HG02759 (cell line): ENCODE measurements around the gene FGF3.

Experiments used
- ATAC-seq: cut with Tn5 transposase; IDR thresholded peaks from one replicate; pipeline ENCODE4 v1.9.1; 2021; ENCODE audit warnings: mild to moderate bottlenecking, moderate library complexity; ENCODE audit not compliant: unreplicated experiment

Gene FGF3

DNA sequence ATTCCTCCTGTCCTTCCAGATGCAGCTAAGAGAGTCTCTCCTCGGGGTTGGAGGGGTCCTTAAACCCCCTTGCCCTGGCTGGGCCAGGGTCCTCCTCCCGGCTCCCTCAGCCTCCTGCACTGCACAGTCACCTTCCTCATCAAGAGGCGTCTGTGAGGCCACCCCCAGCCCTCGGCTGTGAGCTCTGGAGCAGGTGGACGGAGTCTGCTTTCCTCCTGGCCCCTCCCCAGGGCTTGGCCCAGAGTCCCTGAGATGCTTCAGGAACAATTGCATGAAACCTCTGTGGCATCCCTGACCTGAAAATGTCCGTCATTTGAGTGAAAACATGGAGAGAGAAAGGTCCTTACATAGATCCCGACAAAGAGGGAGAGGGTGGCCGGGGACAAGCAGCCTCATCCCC lies 6.7 kb upstream of the FGF3 start:
- ATAC-seq: no peak

DNA sequence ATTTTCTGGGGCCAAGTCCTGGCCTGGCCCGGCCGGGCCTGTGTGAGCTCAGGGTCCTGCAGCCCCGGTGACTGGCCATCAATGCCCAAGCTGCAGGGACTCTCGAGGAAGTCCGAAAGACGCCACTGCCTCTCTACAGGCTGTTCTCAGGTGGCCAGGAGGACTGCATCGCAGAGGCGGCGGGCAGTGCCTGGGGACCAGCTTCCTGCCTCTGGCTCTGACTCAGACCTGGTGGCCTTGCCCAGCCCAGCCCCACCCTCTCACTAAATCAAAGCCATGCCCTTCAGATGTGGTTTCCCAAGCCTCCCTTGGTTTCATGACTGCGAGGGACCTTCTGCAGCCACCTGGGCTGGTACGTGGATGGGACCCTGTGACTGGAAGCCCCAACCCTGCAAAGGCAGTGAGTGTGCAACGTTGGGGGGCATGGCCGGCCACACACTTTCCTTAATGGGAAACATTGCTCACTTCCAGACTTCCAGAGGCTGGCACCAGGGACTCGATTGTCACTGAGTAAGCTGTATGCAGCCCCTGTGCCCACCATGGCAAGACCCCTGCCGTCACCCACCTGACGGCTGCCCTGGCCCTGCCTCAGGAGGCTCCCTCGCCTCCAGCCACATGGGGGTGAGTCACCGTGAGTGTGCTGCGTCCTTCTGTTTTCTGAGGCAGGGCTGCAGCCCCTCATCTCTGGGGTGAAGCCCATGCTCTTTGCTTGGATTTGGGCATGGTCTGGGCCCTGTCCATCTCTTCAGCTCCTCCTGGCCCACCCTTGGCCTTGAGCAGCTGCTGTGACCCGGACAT lies 6.0 kb upstream of the FGF3 start:
- no peak for ATAC-seq

DNA sequence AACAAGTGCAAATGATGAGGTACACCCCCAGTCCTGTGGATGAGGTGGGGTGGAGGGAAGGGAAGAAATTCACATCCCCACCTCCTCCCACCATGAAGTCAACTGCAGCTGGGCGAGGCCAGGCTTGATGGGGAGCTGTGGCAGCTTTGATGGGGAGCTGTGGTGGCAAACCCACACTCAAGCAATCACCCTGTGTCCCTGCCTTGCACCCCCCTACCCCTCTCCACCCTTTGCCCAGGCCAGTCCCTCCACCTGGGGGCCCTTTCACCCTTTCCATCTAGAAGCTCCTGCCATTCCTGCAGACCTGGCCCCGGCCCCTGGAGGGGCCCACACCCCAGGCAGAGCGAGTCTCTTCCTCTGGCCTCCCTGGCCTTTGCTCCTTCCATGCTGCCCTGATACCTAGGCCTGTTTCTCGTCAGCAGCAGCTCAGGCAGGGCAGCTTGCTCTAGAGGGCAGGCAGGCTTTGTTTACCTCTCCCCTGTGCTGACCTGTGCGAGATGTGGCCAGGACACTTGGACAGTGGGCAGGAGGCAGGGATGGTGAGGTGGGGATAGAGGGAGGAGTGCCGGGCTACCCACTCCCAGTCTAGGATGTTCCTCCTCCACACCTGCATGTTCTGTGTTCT lies 4.5 kb upstream of the FGF3 start:
- no peak for ATAC-seq

DNA sequence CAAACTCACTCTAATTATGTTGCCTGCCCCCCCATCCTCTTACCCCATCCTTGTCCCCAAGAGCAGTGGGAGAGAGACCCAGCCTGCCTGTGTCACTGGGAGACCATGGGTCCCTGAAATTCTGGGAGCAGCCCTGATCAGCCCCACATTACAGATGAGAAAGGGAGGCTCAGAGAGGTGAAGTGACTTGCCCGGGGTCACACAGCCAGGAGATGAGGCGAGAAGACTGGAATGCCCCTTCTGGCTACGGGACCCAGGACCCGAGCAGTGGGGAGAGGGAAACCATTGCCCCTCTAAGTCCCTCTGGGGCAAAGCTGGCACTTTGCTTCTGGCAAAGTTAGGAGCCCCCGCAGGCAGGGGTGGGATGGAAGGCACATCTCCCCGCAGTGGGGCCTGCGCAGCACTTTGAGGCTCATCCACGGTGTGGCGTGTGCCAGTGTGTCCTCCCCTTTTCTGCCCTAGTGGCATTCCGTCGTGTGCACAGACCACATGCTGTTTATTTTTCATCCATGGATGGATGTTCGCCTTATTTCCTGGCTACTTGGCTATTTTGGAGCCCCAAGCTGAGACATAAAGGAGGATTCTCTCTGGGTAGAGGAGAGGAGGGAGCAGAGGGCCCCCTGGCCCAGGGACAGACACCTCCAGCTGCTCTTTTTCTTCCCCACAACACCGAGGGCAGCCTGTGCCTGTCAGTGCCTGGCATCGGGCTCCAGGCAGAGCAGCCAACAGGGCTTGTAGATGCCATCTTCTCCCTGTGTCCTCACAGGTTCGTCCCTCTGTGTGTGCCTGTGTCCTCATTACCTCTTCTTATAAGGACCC lies 3.7 kb upstream of the FGF3 start:
- no peak for ATAC-seq

DNA sequence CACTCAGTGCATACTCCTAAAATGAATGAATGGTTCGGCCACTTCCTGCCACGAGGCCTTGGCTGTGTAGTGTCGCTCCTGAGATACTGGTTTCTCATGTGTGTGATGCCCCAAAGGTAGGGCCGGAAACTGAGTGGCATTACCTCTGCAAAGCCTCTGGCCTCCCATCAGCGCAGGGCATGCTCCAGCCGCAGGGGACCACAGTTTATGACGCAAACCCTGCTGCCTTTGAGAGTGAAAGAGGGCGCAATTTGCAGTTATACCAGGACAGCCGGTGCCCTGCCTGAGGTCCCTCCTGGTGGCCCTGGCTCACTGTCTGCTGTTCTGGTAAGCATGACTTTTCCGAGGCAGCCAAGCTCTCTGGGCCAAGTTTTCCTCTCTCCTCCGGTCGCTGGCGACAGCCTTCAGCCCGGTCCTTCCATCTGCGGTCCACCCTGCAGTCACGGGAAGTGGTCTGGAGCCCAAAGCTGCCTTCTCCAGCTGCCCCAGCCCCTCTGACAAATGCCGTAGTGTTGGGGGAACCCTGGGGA lies 2.4 kb upstream of the FGF3 start:
- no peak for ATAC-seq

DNA sequence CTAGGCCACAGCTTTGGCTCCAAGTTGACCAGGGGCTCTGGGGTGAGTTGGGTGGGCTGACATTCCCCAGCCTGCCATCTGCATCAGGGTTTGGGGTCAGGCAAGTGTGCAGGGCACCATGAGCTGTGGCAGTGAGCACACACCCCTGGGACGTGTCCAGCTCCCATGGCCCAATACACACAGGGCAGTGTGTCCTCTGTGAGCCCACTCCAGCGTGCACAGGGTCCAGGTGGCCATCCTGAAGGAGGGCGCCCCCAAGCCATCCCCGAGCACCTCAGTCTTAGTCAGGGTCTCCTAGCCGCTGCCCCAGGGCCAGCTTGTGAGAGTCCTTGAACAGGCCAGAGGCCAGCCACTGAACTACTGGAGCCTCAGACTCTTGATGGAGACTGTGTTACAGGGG lies 1.2 kb upstream of the FGF3 start:
- no peak for ATAC-seq

DNA sequence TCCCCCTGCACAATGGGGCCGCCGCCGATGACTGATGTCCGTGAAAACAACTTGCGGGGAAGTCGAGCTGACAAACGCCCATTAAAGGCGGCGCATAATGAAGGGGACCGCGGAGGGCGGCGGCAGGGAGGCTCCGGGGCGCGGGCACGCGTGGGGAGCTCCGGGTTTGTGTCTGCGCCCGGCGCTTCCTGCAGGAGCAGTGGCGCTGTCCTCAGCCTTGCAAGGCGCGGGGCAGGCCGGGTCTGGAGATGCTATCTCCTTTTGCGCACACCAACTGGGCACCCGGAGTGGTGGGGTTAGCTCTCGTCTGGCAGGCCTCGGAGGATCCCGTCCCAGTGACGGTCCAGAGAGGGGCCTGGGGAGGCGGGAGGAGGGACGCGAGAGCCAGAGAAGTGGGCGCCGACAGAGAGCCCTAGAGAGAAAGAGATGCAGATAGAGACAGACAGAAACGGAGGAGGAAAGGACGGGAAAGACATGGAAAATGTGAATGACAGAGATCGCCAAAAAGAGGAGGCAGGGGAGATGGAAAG lies 390 bp upstream of the FGF3 start:
- ATAC-seq: no peak

DNA sequence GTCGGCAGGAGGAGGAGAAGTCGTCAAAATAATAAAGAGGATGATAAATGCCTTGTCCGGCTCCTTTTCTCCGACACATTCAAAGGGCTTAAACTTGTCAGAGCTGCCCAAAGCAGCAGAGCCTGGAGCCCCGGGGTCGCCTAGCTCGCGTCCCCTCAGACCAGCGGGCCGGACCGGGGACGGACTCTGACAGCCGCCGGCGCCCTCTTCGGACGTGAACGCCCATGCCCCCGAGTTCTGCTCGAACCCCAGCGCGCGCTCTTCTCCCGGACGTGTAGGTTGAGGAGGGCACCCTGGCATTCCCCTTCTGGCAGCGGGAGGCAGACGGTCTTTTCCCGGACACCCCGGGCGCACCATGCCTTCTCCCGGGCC lies 999 bp downstream of the FGF3 start:
- ATAC-seq: no peak

DNA sequence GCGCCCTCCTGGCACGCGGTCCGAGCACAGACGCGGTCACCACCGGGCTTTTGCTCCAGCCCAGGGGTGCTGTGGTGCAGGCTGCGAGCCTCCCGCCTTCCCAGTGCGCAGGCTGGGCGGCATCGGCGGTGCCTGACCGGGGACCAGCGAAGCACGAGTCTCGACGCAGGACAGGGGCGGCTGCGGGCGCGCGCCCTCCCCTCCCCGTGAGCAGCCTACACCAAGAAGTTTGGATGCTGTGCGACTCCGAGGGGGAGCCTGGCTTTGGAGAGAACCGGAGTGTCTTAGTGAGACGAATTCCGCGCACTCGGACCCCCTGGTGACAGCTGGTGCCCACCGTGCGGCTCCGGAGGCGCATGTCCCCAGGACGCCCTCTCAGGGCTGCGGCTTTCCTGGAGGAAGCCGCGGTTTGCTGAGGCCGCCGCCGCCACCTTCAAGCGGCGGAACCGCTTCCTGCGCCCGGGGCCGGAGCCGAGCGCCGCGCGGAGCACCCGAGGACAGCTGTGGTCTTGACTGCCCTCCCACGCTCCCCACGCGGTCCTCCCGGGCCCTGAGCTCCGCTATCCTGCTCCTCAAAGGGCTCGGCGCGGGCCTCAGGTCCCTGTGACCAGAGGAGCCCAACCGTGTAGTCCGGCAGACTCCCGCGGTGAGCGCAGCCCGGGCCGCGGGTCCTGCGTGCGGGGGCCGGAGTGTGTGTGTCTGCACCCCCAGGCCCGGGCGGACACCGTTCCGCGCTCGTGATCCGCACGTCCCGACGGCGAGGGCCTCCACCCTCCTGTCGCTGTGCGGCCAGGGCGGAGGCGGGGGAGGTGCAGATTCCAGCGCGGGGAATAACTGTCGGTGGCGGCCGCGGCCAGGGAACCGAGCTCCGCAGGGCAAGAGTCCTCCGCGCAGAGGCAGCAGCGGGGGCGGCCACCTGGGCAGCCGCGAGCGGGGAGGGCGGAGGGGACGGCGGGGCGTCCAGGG lies 1.7 kb downstream of the FGF3 start:
- ATAC-seq: no peak

DNA sequence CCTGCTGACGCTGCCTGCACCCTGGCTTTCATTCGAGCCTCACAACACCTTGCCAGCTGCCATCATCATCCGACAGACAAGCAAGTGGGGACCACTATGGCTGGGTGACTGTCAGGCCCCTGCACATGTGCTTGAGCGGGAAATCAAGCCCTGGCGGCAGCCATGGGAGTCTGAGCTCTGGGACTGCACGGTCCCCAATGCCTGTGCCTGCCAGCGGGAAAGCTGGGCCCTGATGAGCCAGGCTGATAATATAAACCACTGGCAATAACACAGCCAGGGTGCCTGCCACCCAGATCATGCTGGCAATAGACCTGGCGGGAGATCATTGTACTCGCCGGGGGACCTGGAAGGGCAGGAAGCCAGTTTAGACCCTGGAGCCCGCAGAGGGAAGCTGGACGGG lies 2.5 kb downstream of the FGF3 start:
- no peak for ATAC-seq

DNA sequence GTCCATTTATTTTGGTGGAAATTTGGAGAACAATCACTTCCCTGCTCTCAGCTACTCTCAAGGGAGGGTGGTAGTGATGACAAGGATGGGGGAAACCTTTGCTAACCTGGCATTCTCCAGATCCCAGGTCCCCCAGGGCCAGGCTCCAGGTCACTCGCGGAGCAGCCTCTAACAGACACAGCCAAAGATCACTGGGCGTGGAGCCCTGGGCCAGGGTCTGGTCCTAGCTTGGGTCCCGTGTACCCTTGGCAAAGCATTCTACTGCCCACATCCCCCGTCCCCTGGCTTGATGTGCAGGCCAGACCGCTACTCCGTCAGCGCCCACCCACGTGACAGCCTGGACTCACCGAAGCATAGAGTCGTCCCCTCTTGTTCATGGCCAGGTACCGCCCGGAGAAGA lies 3.2 kb downstream of the FGF3 start:
- no peak for ATAC-seq

DNA sequence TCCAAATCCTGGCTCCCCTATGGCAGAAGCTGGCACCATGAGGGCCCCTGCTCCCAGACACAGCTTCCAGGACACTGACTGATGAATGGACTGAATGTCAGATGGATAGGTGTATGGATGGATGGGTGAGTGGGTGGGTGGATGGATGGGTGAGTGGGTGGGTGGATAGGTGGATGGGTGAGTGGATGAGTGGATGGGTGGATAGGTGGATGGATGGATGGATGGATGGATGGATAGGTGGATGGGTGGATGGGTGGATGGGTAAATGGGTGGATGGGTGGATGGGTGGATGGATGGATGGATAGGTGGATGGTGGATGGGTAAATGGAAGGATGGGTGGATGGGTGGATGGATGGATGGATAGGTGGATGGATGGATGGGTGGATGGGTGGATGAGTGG lies 4.3 kb downstream of the FGF3 start:
- ATAC-seq: no peak

DNA sequence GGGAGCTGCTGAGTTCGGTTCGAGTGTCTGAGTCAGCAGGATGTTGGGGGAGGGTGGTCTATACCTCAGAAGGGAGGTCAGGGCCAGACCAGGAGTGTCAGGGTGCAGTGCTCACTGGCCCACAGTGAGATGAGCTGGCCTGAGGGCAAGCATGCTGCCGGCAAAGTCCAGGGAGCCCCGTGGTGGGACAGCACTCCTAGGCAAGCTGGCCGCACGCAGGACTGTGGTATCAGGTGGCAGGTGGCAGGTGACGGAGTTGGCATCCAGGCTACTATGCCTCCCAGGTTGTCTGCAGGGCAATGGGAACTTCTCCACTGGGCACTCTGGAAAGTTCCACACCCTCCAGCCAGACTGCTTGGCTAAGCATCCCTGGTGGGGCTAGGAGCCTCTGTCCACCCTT lies 4.8 kb downstream of the FGF3 start:
- no peak for ATAC-seq

DNA sequence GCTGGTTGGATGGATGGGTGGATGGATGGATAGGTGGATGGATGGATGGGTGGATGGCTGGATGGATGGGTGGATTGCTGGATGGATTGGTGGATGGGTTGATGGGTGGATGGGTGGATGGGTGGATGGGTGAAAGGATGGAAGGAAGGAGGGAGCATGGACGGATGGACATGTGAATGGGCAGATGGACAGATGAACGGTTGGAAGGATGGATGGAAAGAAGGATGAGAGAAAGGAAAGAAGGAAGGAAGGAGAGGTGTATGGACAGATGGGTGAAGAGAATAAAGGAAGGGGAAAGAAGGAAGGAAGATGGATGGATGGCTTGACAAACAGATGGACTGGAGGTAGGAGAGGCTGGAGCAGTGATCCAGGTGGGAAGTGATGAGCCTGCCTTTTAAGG lies 5.4 kb downstream of the FGF3 start:
- ATAC-seq: no peak

DNA sequence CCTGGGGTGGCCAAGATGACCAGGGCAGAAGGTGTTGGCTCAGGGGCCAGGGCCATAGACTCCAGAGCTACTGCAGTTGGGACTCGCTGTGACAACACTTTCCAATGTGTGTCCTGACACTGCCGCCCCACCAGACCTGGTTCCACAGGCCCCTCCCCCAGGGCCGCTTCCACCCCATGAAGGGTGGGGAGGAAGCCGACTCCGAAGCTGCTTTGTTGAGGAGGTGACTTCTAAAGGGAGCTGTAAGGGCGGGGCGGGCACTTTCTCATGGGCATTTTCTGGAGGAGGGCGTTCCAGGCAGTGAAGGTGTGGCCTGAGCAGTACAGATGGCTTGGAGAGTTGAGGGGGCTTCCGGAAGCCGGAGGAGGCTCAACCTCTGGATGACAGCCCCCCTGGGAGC lies 6.3 kb downstream of the FGF3 start:
- ATAC-seq: no peak

DNA sequence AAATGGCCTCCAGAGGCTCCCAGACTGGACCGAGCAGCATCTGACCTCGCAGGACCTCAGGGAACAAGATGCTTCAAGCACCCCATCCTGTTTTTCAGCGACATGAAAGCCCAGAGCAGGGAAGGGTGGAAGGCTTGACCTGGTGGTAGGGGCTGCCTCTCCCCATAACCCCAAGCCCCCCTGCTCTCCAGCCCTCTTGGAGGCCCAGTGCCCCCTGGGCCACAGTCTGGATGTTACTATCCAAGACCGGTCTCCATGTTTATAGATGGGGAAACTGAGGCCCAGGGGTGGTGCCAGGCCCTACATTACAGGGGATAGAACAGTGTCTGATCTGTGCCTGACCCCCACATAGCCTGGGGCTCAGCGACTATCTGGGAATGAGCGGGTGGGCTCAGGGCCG lies 7.0 kb downstream of the FGF3 start:
- ATAC-seq: no peak

DNA sequence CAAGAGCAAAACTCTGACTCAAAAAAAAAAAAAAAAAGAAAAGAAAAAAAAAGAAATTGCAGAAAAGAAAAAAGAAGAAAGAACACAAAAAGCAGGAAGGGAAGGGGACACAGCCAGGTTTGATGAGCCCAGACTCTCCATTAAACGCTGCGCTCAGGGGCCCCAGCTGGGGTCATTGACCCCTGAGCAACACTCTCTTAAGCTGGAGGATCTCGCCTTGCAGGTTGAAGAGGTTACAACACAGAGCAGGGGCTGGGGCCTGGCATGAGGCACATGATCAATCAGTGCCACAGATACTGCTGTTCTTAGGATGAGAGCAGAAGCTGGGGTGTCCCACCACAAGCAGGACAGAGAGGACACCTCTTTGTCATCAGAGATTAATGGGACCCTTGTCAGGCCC lies 7.8 kb downstream of the FGF3 start:
- no peak for ATAC-seq

DNA sequence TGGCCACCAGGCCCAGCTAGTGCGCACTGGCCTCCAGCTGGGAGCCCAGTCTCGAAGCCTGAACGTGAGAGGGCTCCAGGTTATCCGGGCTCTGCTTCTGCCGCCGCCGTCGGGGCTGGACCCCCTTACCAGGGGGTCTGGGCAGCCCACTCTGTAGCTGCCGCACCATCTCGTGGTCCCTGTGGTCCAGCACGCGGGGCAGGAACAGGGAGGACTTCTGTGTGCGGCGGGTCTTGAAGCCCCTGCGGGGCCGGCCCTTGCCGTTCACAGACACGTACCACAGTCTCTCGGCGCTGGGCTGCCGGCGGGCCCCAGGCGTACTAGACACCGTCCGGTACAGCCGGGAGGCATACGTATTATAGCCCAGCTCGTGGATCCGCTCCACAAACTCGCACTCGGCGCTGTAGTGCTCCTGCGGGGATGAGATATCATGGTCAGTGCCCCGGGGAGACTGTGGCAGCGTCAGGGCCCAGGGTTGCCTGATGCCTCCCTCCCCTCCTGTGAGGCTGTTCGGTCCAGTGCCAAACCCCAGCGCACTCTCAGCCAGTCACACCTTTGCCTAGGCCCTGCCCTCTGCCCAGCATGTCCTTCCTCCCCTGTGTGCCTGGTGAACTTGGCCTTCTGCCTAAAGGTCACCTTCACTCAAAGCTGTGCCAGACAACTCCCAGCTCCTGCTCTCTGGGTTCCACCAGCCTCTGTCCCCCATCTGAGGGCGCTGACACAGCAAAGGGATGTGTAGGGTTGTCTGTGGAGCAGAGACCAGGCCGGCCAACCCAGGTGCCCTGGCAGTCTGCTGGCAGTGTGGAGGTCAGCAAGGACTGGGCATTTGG lies 8.7 kb downstream of the FGF3 start:
- no peak for ATAC-seq

DNA sequence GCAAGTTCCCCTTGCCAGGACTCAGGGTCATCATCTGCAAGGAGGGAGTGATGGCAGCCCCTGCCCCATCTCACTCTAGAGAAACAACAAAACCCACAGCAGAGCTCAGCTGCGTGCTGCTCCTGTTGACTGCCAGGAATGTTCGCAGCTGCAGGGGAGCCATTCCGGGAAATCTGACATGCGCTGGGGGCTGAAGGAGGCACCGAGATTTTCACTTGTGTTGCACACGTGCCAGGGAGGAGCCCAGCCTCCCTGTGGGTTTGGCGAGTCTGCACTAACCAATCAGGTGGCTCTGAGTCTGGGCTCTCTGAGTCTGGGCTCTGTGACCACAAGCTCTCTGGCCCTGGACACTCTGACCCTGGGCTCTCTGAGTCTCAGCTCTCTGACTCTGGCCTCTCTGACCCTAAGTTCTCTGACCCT lies 10.5 kb downstream of the FGF3 start:
- no peak for ATAC-seq
